HG03469 (cell line): Measurements from ENCODE around the gene SLC43A2.

Source experiments
- ATAC-seq: cut with Tn5 transposase; IDR thresholded peaks from one replicate; pipeline ENCODE4 v1.9.1; 2021; ENCODE audit warnings: mild to moderate bottlenecking, moderate library complexity, moderate number of reproducible peaks; ENCODE audit not compliant: unreplicated experiment

The SLC43A2 gene

GRCh38 chr17:1625053-1625452, 3.6 kb downstream of the SLC43A2 start:
- no peak for ATAC-seq

- no peak for ATAC-seq
These were observed 4.0 kb downstream of the SLC43A2 start for GRCh38 chr17:1624650-1625049.

GRCh38 chr17:1623057-1623630, 5.5 kb downstream of the SLC43A2 start:
- ATAC-seq = no peak

- no peak for ATAC-seq
These were observed 7.2 kb downstream of the SLC43A2 start for GRCh38 chr17:1621273-1621954.

GRCh38 chr17:1620486-1620885, 8.1 kb downstream of the SLC43A2 start:
- no peak for ATAC-seq

- no peak for ATAC-seq
These were observed 10.9 kb downstream of the SLC43A2 start for GRCh38 chr17:1617620-1618174.

- no peak for ATAC-seq
These were observed 12.5 kb downstream of the SLC43A2 start for GRCh38 chr17:1616101-1616500.

- no peak for ATAC-seq
These were observed 16.2 kb downstream of the SLC43A2 start for GRCh38 chr17:1612400-1612799.

GRCh38 chr17:1611715-1612114, 16.9 kb downstream of the SLC43A2 start:
- ATAC-seq = no peak

GRCh38 chr17:1608676-1609075, 20.0 kb downstream of the SLC43A2 start:
- ATAC-seq = no peak

GRCh38 chr17:1607971-1608320, 20.7 kb downstream of the SLC43A2 start:
- no peak for ATAC-seq

GRCh38 chr17:1606352-1606985, 22.2 kb downstream of the SLC43A2 start:
- ATAC-seq = no peak

GRCh38 chr17:1605681-1606351, 22.8 kb downstream of the SLC43A2 start:
- ATAC-seq = no peak

- no peak for ATAC-seq
These were observed 23.7 kb downstream of the SLC43A2 start for GRCh38 chr17:1604831-1605528.

GRCh38 chr17:1601571-1601970, 27.1 kb downstream of the SLC43A2 start:
- ATAC-seq = no peak

- ATAC-seq = no peak
These were observed 30.1 kb downstream of the SLC43A2 start for GRCh38 chr17:1598399-1599095.

- no peak for ATAC-seq
These were observed 30.7 kb downstream of the SLC43A2 start for GRCh38 chr17:1597861-1598342.

- ATAC-seq = no peak
These were observed 35.1 kb downstream of the SLC43A2 start for GRCh38 chr17:1593630-1593931.

- ATAC-seq = no peak
These were observed 35.6 kb downstream of the SLC43A2 start for GRCh38 chr17:1592751-1593629.
